ENCODE data around the gene MAN2C1.
"Not testable (repeated sequence)": the region's sequence is repeated elsewhere in the genome, so short reads cannot be mapped to it uniquely, and the experiment has no call there.

DNA sequence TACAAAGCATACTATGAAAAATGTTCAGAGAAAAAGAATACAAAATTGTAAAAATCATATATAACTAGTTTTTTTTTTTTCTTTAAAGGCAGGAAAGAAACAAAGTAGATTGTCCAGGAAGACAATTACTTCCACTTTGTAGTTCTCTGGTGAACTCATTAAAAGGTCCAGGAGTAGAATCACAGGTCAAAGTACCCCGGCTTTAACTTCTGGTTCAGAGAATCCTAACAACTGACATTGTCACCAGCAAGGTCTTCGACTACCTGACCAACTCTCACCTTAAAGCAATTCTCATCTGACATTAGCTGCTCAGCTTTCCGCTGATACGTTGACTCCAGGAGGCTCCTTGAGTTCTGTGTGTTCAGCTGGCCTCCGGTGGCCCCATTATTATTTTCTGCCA, 15.6 kb upstream of the MAN2C1 start:
- TF ChIP-seq, protein P1, sequence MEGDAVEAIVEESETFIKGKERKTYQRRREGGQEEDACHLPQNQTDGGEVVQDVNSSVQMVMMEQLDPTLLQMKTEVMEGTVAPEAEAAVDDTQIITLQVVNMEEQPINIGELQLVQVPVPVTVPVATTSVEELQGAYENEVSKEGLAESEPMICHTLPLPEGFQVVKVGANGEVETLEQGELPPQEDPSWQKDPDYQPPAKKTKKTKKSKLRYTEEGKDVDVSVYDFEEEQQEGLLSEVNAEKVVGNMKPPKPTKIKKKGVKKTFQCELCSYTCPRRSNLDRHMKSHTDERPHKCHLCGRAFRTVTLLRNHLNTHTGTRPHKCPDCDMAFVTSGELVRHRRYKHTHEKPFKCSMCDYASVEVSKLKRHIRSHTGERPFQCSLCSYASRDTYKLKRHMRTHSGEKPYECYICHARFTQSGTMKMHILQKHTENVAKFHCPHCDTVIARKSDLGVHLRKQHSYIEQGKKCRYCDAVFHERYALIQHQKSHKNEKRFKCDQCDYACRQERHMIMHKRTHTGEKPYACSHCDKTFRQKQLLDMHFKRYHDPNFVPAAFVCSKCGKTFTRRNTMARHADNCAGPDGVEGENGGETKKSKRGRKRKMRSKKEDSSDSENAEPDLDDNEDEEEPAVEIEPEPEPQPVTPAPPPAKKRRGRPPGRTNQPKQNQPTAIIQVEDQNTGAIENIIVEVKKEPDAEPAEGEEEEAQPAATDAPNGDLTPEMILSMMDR (IDR thresholded peaks at IDR 0.05 in 8 of 11, conservative IDR thresholded peaks at IDR 0.05 in 3 of 11), result not testable (repeated sequence)
- TF ChIP-seq POLR2A, POLR2AphosphoS5 (IDR thresholded peaks at IDR 0.05): not testable (repeated sequence)

Measured in spleen (tissue), 7 donors.